Measurements from ENCODE around the gene ORM1.

ORM1 gene

DNA sequence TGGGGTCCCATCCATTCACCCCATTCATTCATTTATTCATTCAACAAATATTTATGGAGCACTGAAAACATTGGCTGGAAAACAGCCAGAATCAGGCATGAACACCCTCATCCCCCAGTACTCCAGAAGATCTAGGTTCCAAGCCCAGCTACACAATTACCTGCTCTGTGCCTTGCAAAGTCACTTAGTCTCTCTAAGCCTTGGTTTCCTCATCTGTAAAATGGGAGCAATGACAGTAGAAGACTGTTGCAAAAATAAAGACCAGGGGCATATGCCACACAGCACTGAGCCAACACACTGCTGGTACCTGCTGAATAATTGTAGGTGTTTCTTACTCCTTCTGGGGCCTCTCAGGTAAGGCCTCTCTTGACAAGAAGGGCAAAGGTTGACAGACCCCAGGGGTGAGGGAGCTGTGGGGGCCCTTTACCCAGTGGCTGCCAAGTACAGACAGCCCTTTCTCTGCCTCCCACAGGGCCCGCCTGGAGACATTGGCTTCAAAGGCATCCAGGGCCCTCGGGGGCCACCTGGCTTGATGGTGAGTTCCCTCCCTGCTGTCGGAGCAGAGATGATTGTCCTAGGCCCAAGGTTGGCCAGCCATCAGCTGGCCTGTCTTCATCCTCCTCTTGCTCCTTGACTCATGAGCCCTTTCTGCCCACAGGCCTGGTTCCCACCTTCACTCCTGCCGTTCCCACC lies 22.6 kb upstream of the ORM1 start:
- H3K36me3 ChIP-seq (ENCODE audit: control insufficient read depth in 1 of 2, insufficient read depth in 2 of 2, low read length in 2 of 2): peaks cover 45 to 52% of the 10 kb centered on the region in 2 experiments
- no peak overlapping the region for H2AFZ ChIP-seq (ENCODE audit: insufficient read depth, low read length, poor library complexity)
- H3K14ac ChIP-seq (ENCODE audit: low read length): no peak overlapping the region
- no peak overlapping the region for H4K12ac ChIP-seq (ENCODE audit: low read depth, low read length)
- H3K9ac ChIP-seq (ENCODE audit: low read length): no peak overlapping the region
- H2BK5ac ChIP-seq (ENCODE audit: low read depth, low read length, poor library complexity): no peak overlapping the region
- no peak overlapping the region for H3K18ac ChIP-seq (ENCODE audit: low read length)
- no peaks in the 10 kb centered on the region for H3K9me3 ChIP-seq (ENCODE audit: insufficient read depth, low read depth, low read length)
- H4K8ac ChIP-seq (ENCODE audit: low read depth, low read length): no peak overlapping the region
- no peak overlapping the region for H2AK5ac ChIP-seq (ENCODE audit: low read length)
- H2BK120ac ChIP-seq (ENCODE audit: insufficient read depth, low read length, poor library complexity): no peak overlapping the region
- no peak for DNase-seq
- no peaks in the 10 kb centered on the region for H3K79me2 ChIP-seq (ENCODE audit: control insufficient read depth, insufficient read depth, low read length, poor library complexity)
- no peaks in the 10 kb centered on the region for H3K27me3 ChIP-seq (ENCODE audit: insufficient read depth, low read length)
- H2BK12ac ChIP-seq (ENCODE audit: low read length): no peak overlapping the region
- H3K27ac ChIP-seq (ENCODE audit: low read depth, low read length): no peak overlapping the region
- H3K4me2 ChIP-seq (ENCODE audit: low read length): no peak overlapping the region
- WGBS (ENCODE audit: extremely low coverage, insufficient coverage, insufficient read length): no CpG with 5 or more reads among the region's 4 CpGs
- no peak overlapping the region for H3K4ac ChIP-seq (ENCODE audit: low read depth, low read length)
- H3K23ac ChIP-seq (ENCODE audit: low read length): no peak overlapping the region
- peaks cover 0 to 3% of the 10 kb centered on the region in 2 experiments for H3K4me1 ChIP-seq (ENCODE audit: control insufficient read depth in 1 of 2, insufficient read depth in 2 of 2, low read length in 2 of 2)
- no peak overlapping the region for H3K4me3 ChIP-seq (ENCODE audit: low read depth, low read length)
- H3K79me1 ChIP-seq (ENCODE audit: low read length): no peaks in the 10 kb centered on the region
- H4K91ac ChIP-seq (ENCODE audit: low read depth, low read length): no peak overlapping the region

DNA sequence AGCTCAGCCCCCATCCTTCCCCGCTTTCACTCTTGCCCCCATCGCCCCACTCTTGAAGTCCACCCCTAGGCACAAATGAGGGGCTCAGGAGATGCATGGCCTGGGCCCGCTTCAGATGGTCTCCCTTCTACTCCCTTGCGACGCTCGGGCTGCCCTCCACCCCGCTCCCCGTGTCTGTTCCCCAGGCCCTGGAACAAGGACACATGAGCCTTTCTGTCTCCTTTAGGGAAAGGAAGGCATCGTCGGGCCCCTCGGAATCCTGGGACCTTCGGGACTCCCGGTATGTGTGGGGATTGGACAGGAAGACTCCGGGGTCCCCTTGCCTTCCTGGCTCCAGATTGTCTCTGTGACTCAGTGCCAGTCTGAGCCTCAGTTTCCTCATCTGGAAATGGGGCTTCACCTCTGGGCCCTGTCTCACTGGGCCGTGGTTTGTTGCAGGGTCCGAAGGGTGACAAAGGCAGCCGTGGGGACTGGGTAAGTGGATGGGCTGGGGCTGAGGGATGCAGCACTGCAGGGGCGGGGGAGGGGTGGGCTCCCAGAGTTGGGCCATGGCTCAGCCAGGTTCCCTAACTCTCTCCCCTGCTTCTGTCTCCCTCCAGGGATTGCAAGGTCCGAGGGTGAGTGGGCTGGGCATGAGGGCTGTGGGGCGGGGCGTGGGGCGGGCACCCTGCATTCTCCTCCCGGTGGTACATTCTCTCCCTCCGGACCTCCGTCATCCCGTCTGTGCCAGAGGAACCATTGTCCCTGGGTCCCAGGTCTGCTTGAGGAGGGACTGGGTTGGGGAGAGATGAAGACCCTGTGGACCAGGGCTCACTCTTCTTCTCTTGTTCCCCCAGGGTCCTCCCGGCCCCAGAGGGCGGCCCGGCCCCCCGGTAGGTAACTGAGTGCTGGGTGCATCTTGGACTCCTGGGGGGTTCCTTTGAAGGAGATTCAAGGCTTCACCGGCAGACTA lies 21.8 kb upstream of the ORM1 start:
- no peak overlapping the region for H3K4me3 ChIP-seq (ENCODE audit: low read depth, low read length)
- H3K9ac ChIP-seq (ENCODE audit: low read length): no peak overlapping the region
- H4K12ac ChIP-seq (ENCODE audit: low read depth, low read length): no peak overlapping the region
- DNase-seq: no peak
- H3K4ac ChIP-seq (ENCODE audit: low read depth, low read length): no peak overlapping the region
- H3K14ac ChIP-seq (ENCODE audit: low read length): no peak overlapping the region
- H2AFZ ChIP-seq (ENCODE audit: insufficient read depth, low read length, poor library complexity): no peak overlapping the region
- no CpG with 5 or more reads among the region's 31 CpGs for WGBS (ENCODE audit: extremely low coverage, insufficient coverage, insufficient read length)
- no peak overlapping the region for H2BK120ac ChIP-seq (ENCODE audit: insufficient read depth, low read length, poor library complexity)
- H3K18ac ChIP-seq (ENCODE audit: low read length): no peak overlapping the region
- H3K79me1 ChIP-seq (ENCODE audit: low read length): no peaks in the 10 kb centered on the region
- no peaks in the 10 kb centered on the region for H3K79me2 ChIP-seq (ENCODE audit: control insufficient read depth, insufficient read depth, low read length, poor library complexity)
- no peak overlapping the region for H3K27ac ChIP-seq (ENCODE audit: low read depth, low read length)
- no peak overlapping the region for H4K8ac ChIP-seq (ENCODE audit: low read depth, low read length)
- H3K9me3 ChIP-seq (ENCODE audit: insufficient read depth, low read depth, low read length): no peaks in the 10 kb centered on the region
- H2AK5ac ChIP-seq (ENCODE audit: low read length): no peak overlapping the region
- no peak overlapping the region for H4K91ac ChIP-seq (ENCODE audit: low read depth, low read length)
- H3K27me3 ChIP-seq (ENCODE audit: insufficient read depth, low read length): no peaks in the 10 kb centered on the region
- H3K23ac ChIP-seq (ENCODE audit: low read length): no peak overlapping the region
- H2BK5ac ChIP-seq (ENCODE audit: low read depth, low read length, poor library complexity): no peak overlapping the region
- H2BK12ac ChIP-seq (ENCODE audit: low read length): no peak overlapping the region
- H3K4me1 ChIP-seq (ENCODE audit: control insufficient read depth in 1 of 2, insufficient read depth in 2 of 2, low read length in 2 of 2): peaks cover 0 to 3% of the 10 kb centered on the region in 2 experiments
- no peak overlapping the region for H3K4me2 ChIP-seq (ENCODE audit: low read length)
- peaks cover 45 to 53% of the 10 kb centered on the region in 2 experiments for H3K36me3 ChIP-seq (ENCODE audit: control insufficient read depth in 1 of 2, insufficient read depth in 2 of 2, low read length in 2 of 2)

DNA sequence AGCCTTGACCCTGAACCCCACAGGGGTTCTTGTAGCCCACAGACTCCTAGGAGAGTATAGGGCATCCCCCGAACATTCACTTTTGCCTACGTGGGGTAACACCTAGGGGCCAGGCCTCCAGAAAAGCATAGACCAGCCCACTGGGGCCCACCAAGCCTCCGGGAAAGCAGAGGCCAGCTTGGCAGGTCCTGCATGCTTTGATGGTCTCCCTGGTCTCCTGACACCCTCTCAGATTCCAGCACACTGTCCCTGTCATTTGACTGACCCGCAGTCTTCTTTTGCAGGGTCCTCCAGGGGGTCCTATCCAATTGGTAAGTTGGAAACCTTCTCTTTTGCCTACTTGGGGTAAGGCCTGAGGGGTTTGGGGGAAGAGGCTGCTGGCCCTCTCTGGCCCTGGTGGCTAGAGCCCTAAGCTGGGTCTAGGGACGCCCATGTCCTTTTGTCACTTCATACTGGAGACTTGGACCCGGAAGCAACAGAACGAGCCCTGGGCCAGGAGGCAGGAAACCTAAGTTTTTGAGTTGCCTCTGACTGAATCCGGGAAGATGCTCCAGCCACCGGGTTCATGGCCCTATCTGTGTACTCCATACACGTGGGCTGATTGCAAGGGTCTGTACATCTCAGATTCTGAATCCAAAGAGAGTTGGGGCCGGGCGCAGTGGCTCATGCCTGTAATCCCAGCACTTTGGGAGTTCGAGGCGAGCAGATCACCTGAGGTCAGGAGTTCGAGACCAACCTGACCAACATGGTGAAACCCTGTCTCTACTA lies 20.9 kb upstream of the ORM1 start:
- no peak overlapping the region for H2BK12ac ChIP-seq (ENCODE audit: low read length)
- no peaks in the 10 kb centered on the region for H3K79me1 ChIP-seq (ENCODE audit: low read length)
- H3K4me3 ChIP-seq (ENCODE audit: low read depth, low read length): no peak overlapping the region
- H3K18ac ChIP-seq (ENCODE audit: low read length): no peak overlapping the region
- H2AK5ac ChIP-seq (ENCODE audit: low read length): no peak overlapping the region
- H3K27me3 ChIP-seq (ENCODE audit: insufficient read depth, low read length): no peaks in the 10 kb centered on the region
- H4K91ac ChIP-seq (ENCODE audit: low read depth, low read length): no peak overlapping the region
- H3K27ac ChIP-seq (ENCODE audit: low read depth, low read length): no peak overlapping the region
- H3K9me3 ChIP-seq (ENCODE audit: insufficient read depth, low read depth, low read length): no peaks in the 10 kb centered on the region
- no peak overlapping the region for H2AFZ ChIP-seq (ENCODE audit: insufficient read depth, low read length, poor library complexity)
- no peak for DNase-seq
- no peak overlapping the region for H4K8ac ChIP-seq (ENCODE audit: low read depth, low read length)
- H3K79me2 ChIP-seq (ENCODE audit: control insufficient read depth, insufficient read depth, low read length, poor library complexity): no peaks in the 10 kb centered on the region
- WGBS (ENCODE audit: extremely low coverage, insufficient coverage, insufficient read length): no CpG with 5 or more reads among the region's 15 CpGs
- H4K12ac ChIP-seq (ENCODE audit: low read depth, low read length): no peak overlapping the region
- no peak overlapping the region for H3K14ac ChIP-seq (ENCODE audit: low read length)
- H3K4me2 ChIP-seq (ENCODE audit: low read length): no peak overlapping the region
- H3K4ac ChIP-seq (ENCODE audit: low read depth, low read length): no peak overlapping the region
- H3K9ac ChIP-seq (ENCODE audit: low read length): no peak overlapping the region
- H3K4me1 ChIP-seq (ENCODE audit: control insufficient read depth in 1 of 2, insufficient read depth in 2 of 2, low read length in 2 of 2): peaks cover 0 to 3% of the 10 kb centered on the region in 2 experiments
- H2BK120ac ChIP-seq (ENCODE audit: insufficient read depth, low read length, poor library complexity): no peak overlapping the region
- H2BK5ac ChIP-seq (ENCODE audit: low read depth, low read length, poor library complexity): no peak overlapping the region
- H3K36me3 ChIP-seq (ENCODE audit: control insufficient read depth in 1 of 2, insufficient read depth in 2 of 2, low read length in 2 of 2): peaks cover 52 to 61% of the 10 kb centered on the region in 2 experiments
- no peak overlapping the region for H3K23ac ChIP-seq (ENCODE audit: low read length)

DNA sequence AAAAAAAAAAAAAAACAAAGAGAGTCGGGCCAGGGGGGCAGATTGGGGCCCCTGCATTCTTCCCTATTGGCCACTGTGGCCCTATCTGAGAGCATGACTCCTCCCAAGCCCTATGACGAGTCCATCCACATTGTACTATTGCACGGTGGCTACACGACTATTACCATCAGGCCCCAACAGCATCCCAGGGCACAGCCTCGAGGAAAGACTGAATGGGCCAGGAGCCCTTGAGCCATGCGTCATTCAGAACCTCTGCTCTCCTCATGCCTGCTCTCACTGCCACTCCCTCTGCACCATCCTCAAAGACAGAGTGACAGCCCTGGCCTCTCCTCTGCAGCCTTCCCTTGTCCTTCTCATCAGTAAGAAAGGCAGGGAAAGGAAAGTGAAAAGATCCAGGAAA lies 20.2 kb upstream of the ORM1 start:
- Histone ChIP-seq H4K8ac (ENCODE audit: low read depth, low read length) (no peak overlapping the region), H3K9me3 (ENCODE audit: insufficient read depth, low read depth, low read length) (no peaks in the 10 kb centered on the region), H3K4ac (ENCODE audit: low read depth, low read length) (no peak overlapping the region), H3K4me1 (ENCODE audit: control insufficient read depth in 1 of 2, insufficient read depth in 2 of 2, low read length in 2 of 2) (peaks cover 0 to 3% of the 10 kb centered on the region in 2 experiments), H2BK120ac (ENCODE audit: insufficient read depth, low read length, poor library complexity) (no peak overlapping the region), H2BK12ac (ENCODE audit: low read length) (no peak overlapping the region), H3K23ac (ENCODE audit: low read length) (no peak overlapping the region), H3K79me2 (ENCODE audit: control insufficient read depth, insufficient read depth, low read length, poor library complexity) (no peaks in the 10 kb centered on the region), H3K9ac (ENCODE audit: low read length) (no peak overlapping the region), H2AK5ac (ENCODE audit: low read length) (no peak overlapping the region), H4K12ac (ENCODE audit: low read depth, low read length) (no peak overlapping the region), H3K79me1 (ENCODE audit: low read length) (no peaks in the 10 kb centered on the region), H2BK5ac (ENCODE audit: low read depth, low read length, poor library complexity) (no peak overlapping the region), H4K91ac (ENCODE audit: low read depth, low read length) (no peak overlapping the region), H3K4me3 (ENCODE audit: low read depth, low read length) (no peak overlapping the region), H3K27me3 (ENCODE audit: insufficient read depth, low read length) (no peaks in the 10 kb centered on the region), H3K18ac (ENCODE audit: low read length) (no peak overlapping the region), H3K14ac (ENCODE audit: low read length) (no peak overlapping the region), H2AFZ (ENCODE audit: insufficient read depth, low read length, poor library complexity) (no peak overlapping the region), H3K4me2 (ENCODE audit: low read length) (no peak overlapping the region), H3K27ac (ENCODE audit: low read depth, low read length) (no peak overlapping the region), H3K36me3 (ENCODE audit: control insufficient read depth in 1 of 2, insufficient read depth in 2 of 2, low read length in 2 of 2) (peaks cover 60 to 68% of the 10 kb centered on the region in 2 experiments)
- no peak for DNase-seq
- WGBS (ENCODE audit: extremely low coverage, insufficient coverage, insufficient read length): no CpG with 5 or more reads among the region's 6 CpGs
